GM21526 (cell line): ENCODE results near the gene RRP1B.
A peak's percentile ranks its signal among the peaks of the same experiment; 100 is the strongest.
"Not testable (repeated sequence)": the region's sequence is repeated elsewhere in the genome, so short reads cannot be mapped to it uniquely, and the experiment has no call there.

Source experiments
- ATAC-seq: cut with Tn5 transposase; IDR thresholded peaks from one replicate; pipeline ENCODE4 v1.9.1; 2021; ENCODE audit warnings: moderate library complexity; ENCODE audit not compliant: unreplicated experiment, low FRiP score

Gene RRP1B

GRCh38 chr21:43697758-43698643 lies 38.6 kb downstream of the RRP1B start:
- no peak for ATAC-seq

GRCh38 chr21:43699492-43699777 lies 40.1 kb downstream of the RRP1B start:
- ATAC-seq: not testable (repeated sequence)

GRCh38 chr21:43699933-43700599 lies 40.7 kb downstream of the RRP1B start:
- no peak for ATAC-seq

- ATAC-seq: no peak
These were observed 42.8 kb downstream of the RRP1B start for GRCh38 chr21:43701936-43702784.

GRCh38 chr21:43702785-43703034 lies 43.4 kb downstream of the RRP1B start:
- ATAC-seq: no peak

- ATAC-seq: no peak
These were observed 43.9 kb downstream of the RRP1B start for GRCh38 chr21:43703035-43703880.

GRCh38 chr21:43707462-43707861 lies 48.1 kb downstream of the RRP1B start:
- ATAC-seq: no peak

GRCh38 chr21:43708745-43709381 lies 49.5 kb downstream of the RRP1B start:
- no peak for ATAC-seq

- ATAC-seq: no peak
These were observed 53.0 kb downstream of the RRP1B start for GRCh38 chr21:43712268-43712942.

- ATAC-seq: not testable (repeated sequence)
These were observed 53.8 kb downstream of the RRP1B start for GRCh38 chr21:43713123-43713522.

- ATAC-seq: no peak
These were observed 57.2 kb downstream of the RRP1B start for GRCh38 chr21:43716376-43717165.

- no peak for ATAC-seq
These were observed 58.0 kb downstream of the RRP1B start for GRCh38 chr21:43717166-43717853.

GRCh38 chr21:43717967-43718871 lies 58.9 kb downstream of the RRP1B start:
- ATAC-seq: no peak

- peak; percentile 55 for ATAC-seq
These were observed 59.8 kb downstream of the RRP1B start, which contains the start of gene PDXK for GRCh38 chr21:43718872-43719747. Gene PDXK (plus strand): TSS chr21:43719129. CDS start chr21:43719295, 166 bp downstream.

- peak; percentile 2 for ATAC-seq
These were observed 60.6 kb downstream of the RRP1B start for GRCh38 chr21:43719748-43720538.
